ENCODE results near the gene CARD19. TPM values are rescaled to one million over a fixed set of nuclear protein-coding genes. Genes with fewer than 3 reads are reported as not detected.

Gene CARD19
- total and polyA plus RNA-seq, 2 of the 8 experiments (the other 6 are each of a cell fraction or from before 2014, with no cell fraction given), result 21.2 to 112 TPM

GRCh38 chr9:93091453-93092081, 4.5 kb upstream of the CARD19 start:
- 86% methylated on average over 3 of the region's 3 CpGs; no CpG with 5 or more reads in 1 of the 2 experiments for WGBS, 2 experiments (ENCODE audit: extremely low coverage in 1 of 2, insufficient coverage in 1 of 2, insufficient read length in 1 of 2, insufficient replicate concordance in 2 of 2, low coverage in 1 of 2, low lambda C conversion rate in 2 of 2, missing lambda C conversion rate in 1 of 2)
- Histone ChIP-seq H3K36me3 (ENCODE audit: control insufficient read depth in 2 of 4, insufficient read depth in 4 of 4, low read length in 3 of 4) (no peaks in the 10 kb centered on the region), H3K18ac (ENCODE audit: extremely low read depth, low read length) (no peak overlapping the region), H3K4me2 (ENCODE audit: insufficient read depth in 1 of 2, low read depth in 2 of 2, low read length in 2 of 2) (no peak overlapping the region), H3K4ac (replicated peaks; ENCODE audit: insufficient read length, low read depth, low read length) (no peak overlapping the region), H3K9me3 (ENCODE audit: insufficient read depth in 2 of 2, low read depth in 1 of 2, low read length in 1 of 2) (no peaks in the 10 kb centered on the region), H3K4me3 (ENCODE audit: extremely low read depth in 1 of 4, insufficient read depth in 2 of 4, low read depth in 3 of 4, low read length in 4 of 4) (no peak overlapping the region), H3K79me1 (ENCODE audit: low read depth, low read length) (no peaks in the 10 kb centered on the region), H2BK12ac (ENCODE audit: low read depth, low read length) (no peak overlapping the region), H4K8ac (ENCODE audit: extremely low read depth, insufficient read depth, low read length) (no peak overlapping the region), H3K9ac (replicated peaks in 1 of 4; ENCODE audit: extremely low read depth in 1 of 4, low read depth in 3 of 4, low read length in 3 of 4) (no peak overlapping the region), H2AFZ (ENCODE audit: low read length) (no peak overlapping the region), H3K27ac (ENCODE audit: low read depth, low read length) (no peak overlapping the region), H4K91ac (replicated peaks; ENCODE audit: insufficient read length, low read length) (no peak overlapping the region), H3K4me1 (replicated peaks in 1 of 4; ENCODE audit: control insufficient read depth in 3 of 4, insufficient read depth in 4 of 4, low read length in 3 of 4) (peaks cover 0 to 7% (median 4%) of the 10 kb centered on the region in 4 experiments; a peak in 4 of 7 replicates), H3K56ac (replicated peaks; ENCODE audit: insufficient read length, low read depth, low read length) (no peak overlapping the region), H3K27me3 (replicated peaks in 1 of 4; ENCODE audit: control insufficient read depth in 3 of 4, extremely low read depth in 1 of 4, insufficient read depth in 3 of 4, low read length in 3 of 4) (no peaks in the 10 kb centered on the region), H2BK120ac (replicated peaks; ENCODE audit: low read depth, low read length) (no peak overlapping the region), H4K5ac (ENCODE audit: insufficient read length, low read depth, low read length) (no peak overlapping the region), H3K23ac (ENCODE audit: insufficient read length) (no peak overlapping the region), H3K14ac (ENCODE audit: insufficient read length) (no peak overlapping the region), H3K23me2 (ENCODE audit: low read depth, low read length) (peaks cover 8% of the 10 kb centered on the region), H2BK15ac (ENCODE audit: low read length) (no peak overlapping the region), H2BK20ac (ENCODE audit: low read length) (no peak overlapping the region), H2BK5ac (ENCODE audit: low read depth, low read length) (no peak overlapping the region), H2AK5ac (ENCODE audit: low read depth, low read length) (no peak overlapping the region), H3K79me2 (ENCODE audit: control insufficient read depth in 1 of 2, insufficient read depth in 2 of 2, low read length in 2 of 2) (no peaks in the 10 kb centered on the region), H4K20me1 (replicated peaks in 1 of 2; ENCODE audit: control insufficient read depth in 1 of 2, insufficient read depth in 2 of 2, low read length in 2 of 2) (no peaks in the 10 kb centered on the region)
- POLR2A ChIA-PET (ENCODE audit: partially characterized antibody), result interaction anchor here (0.7 kb wide), 1 partner anchor 27 kb away, joined by 3 read pairs; no protein-coding TSS in a partner anchor
- CTCF ChIA-PET (ENCODE audit: partially characterized antibody), result interaction anchor here (1.0 to 1.2 kb wide), 2 partner anchors 18 to 300 kb away, joined by 4 to 5 read pairs; no protein-coding TSS in a partner anchor
- FAIRE-seq, result no peak
- TF ChIP-seq TAF1 (IDR thresholded peaks at IDR 0.05; ENCODE audit: low read depth, low read length) (no peak), TBP (IDR thresholded peaks at IDR 0.05; ENCODE audit: low read depth, low read length) (no peak), POLR2AphosphoS5 (IDR thresholded peaks at IDR 0.05; ENCODE audit: low read depth, low read length) (no peak), CHD1 (IDR thresholded peaks at IDR 0.05; ENCODE audit: low read depth, low read length) (no peak), BACH1 (IDR thresholded peaks at IDR 0.05; ENCODE audit: low read length) (no peak), CEBPB (IDR thresholded peaks at IDR 0.05; ENCODE audit: low read depth, low read length) (no peak), HDAC2 (IDR thresholded peaks at IDR 0.05; ENCODE audit: borderline replicate concordance in 1 of 2, low read depth in 2 of 2, low read length in 2 of 2) (no peak), KDM5A (IDR thresholded peaks at IDR 0.05; ENCODE audit: low read length) (no peak), SP4 (IDR thresholded peaks at IDR 0.05; ENCODE audit: low read length) (no peak)
- TF ChIP-seq, protein P1, sequence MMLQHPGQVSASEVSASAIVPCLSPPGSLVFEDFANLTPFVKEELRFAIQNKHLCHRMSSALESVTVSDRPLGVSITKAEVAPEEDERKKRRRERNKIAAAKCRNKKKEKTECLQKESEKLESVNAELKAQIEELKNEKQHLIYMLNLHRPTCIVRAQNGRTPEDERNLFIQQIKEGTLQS (IDR thresholded peaks at IDR 0.05; ENCODE audit: insufficient read depth, low read depth, low read length), result no peak
- no peak for DNase-seq (ENCODE audit: low read depth in 1 of 2, low spot score in 2 of 2)

Measured in H1 (cell line).